ENCODE results near the gene ZFP57. TPM values are rescaled to one million over a fixed set of nuclear protein-coding genes. Genes with fewer than 3 reads are reported as not detected.

ZFP57 gene
- not detected for total RNA-seq

DNA sequence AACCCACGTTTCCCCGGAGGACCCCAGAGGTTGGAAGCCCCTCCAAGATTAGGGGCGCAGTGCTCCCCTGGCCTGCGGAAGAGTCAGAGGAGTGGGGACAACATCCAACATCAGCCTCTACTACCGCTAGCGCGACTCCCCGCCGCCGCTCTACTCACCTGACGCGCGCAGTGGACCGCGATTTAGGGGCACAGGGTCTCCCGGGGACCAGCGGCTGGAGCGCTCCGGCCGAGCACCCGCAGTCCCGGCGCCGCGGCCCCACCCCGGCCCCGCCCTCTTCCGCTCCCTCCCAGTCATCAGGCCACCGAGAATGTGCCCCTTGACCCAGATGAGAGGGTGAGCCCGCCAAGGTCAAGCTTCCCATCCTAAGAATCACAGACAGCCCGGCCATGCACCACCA, at the start of gene ZFP57:
TSS of gene ZFP57 (minus strand) at position 249 of the 400 bp plus-strand sequence. CDS start 4,149 bp downstream, outside the sequence.
- no peak for DNase-seq

DNA sequence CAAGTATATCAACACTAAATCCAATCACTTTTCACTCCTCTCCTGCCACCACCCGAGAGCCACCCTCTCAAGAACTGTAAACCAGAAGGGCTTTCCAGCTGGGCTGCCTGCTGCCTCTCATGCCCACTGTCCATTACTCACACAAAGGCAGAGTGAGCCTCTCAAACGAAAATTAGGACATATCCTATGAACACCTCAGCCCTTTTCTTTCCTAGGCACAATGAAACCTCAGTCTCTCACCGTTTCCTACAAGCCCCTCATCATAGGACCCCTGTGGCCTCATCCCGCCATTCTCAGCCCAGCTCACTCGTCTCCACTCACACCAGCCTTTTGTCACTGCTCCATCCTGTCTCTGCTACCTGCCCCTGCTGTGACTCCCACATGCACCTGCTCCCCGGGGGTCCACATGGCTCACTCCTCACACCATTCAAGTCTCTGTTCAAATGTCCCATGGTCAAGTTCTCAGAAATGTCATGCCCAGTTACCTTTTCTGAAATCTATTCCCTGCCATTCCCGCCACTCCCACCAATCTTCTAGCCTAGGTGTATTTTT, 49.7 kb upstream of the ZFP57 start:
- DNase-seq, result no peak

DNA sequence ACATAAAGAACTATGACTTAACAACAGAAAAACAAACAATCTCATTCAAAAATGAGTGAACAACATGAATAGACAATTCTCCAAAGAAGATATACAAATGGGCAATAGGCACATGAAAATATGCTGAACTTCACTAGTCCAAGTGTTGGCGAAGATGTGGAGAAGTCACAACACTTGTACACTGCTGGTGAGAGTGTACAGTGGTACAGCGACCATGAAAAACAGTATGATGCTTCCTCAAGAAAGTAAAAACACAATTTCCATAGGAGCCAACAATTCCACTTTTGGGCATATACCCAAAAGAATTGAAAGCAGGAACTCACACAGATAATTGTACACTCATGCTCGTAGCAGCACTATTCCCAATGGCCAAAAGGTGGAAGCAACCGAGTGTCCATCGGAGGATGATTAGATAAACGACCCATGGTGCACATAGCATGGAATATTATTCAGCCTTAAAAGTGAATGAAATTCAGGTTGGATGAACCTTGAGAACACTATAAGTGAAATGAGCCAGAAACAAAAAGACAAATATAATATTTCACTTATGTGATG, 48.9 kb upstream of the ZFP57 start:
- no peak for DNase-seq

DNA sequence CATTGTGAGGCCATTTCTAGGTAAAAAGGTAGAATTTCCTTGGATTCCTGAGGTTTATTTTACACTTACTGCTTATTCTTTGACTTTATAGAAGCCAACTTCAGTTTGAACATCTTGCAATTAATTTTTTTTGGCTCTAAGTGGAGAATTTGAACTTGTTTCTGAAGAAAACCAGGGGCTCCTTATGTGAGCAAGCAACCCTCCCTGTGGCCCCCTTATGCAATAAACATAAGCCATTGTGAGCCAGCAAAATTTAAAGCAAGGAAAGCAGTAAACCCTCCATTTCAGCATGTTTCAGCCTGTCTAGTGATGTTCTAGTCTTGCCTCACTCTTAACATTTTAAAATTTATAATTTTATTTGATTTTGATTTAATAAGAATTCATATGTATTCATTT, 47.9 kb upstream of the ZFP57 start:
- no peak for DNase-seq

DNA sequence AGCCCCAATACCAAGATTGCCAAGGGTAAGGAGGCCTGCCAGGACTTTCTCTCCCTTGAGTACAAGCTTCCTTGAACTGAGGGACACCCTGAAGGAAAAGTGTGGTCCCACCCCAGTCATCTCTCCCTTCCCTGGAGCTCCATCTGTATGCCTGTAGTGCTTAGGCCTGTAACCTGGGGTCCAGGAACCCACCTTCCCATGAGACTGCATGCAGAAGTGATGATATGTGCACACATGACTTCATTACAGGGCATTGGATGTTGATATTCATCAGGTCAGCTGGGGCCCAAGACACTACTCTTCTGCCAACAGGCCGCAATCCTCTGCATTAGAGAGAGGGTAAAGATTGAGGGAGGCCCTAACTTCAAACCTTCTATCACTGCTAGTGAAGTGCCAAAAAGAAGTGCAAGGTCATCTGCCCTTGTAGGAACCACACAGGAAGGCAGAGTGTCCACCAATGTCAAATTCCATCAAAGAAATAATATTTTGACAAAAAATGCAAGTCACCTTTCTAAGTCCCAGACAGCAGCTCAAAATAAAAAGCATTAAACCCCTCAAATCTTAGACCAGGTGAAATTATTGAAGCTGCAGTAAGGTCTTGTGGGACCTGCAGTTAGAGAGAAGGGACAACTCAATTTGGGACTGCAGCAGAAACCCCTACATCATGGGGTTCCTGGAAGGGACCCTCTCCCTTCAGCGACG, 47.4 kb upstream of the ZFP57 start:
- no peak for DNase-seq

DNA sequence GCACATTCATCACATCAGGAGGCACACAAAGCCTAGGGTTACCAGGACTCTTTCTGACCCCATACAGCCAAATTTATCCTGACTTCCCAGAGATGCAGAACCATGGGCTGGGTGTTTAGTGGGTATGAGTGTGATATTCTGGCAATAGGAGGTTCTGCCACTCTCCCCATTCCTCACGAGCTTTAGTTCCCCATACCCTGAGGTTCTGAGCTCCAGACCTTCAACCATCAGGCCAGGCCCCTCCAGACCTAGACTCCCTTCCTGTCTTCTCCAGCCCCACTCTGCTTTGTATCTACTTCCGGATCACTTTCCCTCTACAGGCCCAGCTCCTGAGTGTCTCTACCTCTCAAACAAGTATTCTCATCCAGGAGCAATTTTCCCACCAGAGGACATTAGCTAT, 46.7 kb upstream of the ZFP57 start:
- DNase-seq, result no peak

DNA sequence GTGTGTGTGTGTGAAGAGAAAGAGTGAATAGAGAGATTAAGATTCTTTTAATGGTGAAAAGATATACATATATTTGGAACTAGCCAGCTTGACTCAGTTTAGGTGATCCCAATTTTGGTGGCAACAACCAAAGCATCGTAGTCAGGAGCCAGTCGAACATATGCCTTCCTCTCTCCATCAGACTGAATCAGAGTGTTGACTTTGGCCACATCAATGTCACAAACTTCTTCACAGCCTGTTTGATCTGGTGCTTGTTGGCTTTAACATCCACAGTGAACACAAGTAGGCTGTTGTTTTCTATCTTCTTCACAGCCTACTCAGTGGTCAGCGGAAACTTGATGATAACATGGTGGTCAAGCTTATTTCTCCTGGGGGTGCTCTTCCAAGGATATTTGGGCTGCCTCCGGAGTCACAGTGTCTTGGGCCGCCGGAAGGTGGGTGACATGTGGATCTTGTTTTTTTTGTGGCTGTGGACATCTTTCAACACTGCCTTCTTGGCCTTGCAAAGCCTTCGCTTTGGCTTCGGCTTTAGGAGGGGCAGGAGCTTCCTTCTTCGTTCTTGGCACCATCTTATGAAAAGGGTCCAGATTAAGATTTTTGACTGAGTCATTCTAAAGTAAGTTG, 45.7 kb upstream of the ZFP57 start:
- no peak for DNase-seq

DNA sequence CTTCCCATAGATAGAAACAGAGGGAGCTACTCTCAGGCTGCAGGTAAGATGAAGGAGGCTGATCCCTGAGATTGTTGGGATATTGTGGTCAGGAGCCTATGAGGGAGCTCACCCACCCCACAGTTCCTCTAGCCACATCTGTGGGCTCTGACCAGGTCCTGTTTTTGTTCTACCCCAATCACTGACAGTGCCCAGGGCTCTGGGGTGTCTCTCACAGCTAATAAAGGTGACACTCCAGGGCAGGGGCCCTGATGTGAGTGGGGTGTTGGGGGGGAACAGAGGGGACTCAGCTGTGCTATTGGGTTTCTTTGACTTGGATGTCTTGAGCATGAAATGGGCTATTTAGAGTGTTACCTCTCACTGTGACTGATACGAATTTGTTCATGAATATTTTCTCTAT, 45.0 kb upstream of the ZFP57 start:
- no peak for DNase-seq

DNA sequence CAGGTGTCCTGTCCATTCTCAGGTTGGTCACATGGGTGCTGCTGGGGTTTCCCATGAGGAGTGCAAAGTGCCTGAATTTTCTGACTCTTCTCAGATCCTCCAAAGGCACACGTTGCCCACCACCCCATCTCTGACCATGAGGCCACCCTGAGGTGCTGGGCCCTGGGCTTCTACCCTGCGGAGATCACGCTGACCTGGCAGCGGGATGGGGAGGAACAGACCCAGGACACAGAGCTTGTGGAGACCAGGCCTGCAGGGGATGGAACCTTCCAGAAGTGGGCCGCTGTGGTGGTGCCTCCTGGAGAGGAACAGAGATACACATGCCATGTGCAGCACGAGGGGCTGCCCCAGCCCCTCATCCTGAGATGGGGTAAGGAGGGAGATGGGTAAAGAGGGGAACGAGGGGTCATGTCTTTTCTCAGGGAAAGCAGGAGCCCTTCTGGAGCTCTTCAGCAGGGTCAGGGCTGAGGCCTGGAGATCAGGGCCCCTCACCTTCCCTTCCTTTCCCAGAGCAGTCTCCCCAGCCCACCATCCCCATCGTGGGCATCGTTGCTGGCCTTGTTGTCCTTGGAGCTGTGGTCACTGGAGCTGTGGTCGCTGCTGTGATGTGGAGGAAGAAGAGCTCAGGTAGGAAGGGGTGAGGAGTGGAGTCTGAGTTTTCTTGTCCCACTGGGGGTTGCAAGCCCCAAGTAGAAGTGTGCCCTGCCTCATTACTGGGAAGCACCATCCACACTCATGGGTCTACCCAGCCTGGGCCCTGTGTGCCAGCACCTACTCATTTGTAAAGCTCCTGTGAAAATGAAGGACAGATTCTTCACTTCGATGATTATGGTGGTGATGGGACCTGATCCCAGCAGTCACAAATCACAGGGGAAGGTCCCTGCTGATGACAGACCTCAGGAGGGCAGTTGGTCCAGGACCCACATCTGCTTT, 44.3 kb upstream of the ZFP57 start:
- no peak for DNase-seq

DNA sequence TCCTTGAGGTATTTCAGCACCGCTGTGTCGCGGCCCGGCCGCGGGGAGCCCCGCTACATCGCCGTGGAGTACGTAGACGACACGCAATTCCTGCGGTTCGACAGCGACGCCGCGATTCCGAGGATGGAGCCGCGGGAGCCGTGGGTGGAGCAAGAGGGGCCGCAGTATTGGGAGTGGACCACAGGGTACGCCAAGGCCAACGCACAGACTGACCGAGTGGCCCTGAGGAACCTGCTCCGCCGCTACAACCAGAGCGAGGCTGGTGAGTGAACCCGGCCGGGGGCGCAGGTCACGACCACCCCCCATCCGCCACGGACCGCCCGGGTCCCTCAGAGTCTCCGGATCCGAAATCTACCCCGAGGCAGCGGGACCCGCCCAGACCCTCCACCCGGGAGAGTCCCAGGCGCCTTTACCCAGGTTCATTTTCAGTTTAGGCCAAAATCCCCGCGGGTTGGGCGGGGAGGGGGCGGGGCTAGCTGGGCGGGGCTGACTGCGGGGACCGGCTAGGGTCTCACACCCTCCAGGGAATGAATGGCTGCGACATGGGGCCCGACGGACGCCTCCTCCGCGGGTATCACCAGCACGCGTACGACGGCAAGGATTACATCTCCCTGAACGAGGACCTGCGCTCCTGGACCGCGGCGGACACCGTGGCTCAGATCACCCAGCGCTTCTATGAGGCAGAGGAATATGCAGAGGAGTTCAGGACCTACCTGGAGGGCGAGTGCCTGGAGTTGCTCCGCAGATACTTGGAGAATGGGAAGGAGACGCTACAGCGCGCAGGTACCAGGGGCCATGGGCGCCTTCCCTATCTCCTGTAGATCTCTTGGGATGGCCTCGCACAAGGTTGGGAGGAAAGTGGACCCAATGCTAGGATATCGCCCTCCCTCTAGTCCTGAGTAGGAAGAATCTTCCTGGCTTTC, 43.0 kb upstream of the ZFP57 start:
- DNase-seq, result peak; percentile 14

DNA sequence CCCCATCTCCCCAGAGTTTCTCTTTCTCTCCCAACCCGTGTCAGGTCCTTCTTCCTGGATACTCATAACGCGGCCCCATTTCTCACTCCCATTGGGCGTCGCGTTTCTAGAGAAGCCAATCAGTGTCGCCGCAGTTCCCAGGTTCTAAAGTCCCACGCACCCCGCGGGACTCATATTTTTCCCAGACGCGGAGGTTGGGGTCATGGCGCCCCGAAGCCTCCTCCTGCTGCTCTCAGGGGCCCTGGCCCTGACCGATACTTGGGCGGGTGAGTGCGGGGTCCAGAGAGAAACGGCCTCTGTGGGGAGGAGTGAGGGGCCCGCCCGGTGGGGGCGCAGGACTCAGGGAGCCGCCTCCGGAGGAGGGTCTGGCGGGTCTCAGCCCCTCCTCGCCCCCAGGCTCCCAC, 42.3 kb upstream of the ZFP57 start, which contains the start of gene HLA-F:
TSS of gene HLA-F (plus strand) at position 173 of the 404 bp plus-strand sequence. CDS start at position 203, 30 bp downstream.
- peak; percentile 82 for DNase-seq

DNA sequence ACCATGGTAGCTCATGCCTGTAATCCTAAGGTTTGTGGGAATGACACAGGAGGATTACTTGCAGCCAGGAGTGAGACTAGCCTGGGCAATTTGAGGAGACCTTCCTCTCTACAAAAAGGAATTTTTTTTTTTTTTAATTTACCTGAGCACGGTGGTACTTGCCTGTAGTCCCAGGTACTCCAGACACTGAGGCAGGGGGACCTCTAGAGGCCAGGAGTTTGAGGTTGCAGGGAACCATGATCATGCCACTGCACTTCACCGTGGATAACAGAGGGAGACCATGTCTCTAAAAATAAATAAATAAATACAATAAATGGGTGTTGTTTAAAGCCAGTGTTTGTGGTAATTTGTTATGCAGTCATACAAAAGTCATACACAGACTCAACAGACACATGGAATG, 39.9 kb upstream of the ZFP57 start:
- DNase-seq, result no peak

DNA sequence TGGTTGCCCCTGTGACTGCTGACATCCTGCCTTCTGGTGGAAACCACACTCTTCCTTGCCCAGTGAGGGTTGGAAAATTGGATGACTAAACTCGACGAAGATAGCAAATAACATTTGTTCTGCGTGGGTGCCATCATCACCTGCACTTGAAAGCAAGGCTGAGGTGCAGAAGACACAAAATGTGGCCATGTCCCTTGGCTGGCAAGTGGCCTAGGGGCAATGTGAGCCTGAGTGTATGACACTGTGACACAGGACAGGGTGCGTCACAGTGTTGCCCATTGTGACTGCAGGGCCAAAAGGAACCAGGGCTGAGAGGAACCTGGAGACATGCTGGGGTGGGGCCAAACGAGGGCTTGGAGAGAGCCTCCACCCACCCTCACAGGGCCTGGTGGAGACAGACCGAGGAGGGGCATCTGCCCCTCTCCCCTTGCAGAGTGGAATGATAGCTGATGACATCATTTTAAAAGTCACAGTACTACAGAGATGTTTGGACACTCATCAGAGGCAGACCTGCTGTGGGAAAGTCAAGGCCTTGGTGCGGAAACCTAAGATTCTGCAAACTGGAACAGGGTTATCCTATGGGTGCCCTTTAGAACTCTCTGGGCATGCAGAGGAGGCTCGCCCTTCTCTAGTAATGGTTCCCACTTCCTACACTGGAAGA, 29.5 kb upstream of the ZFP57 start:
- no peak for DNase-seq

DNA sequence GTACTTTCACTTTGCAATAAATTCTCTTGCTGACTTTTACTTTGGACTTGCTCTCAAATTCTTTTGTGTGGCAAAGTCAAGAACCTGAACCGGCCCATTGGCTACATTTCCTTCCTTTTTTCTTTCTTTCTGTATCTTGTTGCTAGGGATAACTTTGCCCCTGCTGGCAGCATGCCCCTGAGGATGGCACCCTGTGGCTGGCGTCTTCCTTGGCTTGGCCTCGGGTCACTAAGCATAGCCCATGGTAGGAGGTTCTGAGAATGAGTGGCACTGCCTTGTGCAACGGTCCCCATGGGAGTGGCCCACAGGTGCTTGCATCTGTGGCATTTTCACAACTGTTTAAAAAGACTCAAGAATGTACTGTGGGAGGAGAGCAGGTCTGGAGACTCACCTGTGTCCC, 28.2 kb upstream of the ZFP57 start:
- DNase-seq, result no peak

DNA sequence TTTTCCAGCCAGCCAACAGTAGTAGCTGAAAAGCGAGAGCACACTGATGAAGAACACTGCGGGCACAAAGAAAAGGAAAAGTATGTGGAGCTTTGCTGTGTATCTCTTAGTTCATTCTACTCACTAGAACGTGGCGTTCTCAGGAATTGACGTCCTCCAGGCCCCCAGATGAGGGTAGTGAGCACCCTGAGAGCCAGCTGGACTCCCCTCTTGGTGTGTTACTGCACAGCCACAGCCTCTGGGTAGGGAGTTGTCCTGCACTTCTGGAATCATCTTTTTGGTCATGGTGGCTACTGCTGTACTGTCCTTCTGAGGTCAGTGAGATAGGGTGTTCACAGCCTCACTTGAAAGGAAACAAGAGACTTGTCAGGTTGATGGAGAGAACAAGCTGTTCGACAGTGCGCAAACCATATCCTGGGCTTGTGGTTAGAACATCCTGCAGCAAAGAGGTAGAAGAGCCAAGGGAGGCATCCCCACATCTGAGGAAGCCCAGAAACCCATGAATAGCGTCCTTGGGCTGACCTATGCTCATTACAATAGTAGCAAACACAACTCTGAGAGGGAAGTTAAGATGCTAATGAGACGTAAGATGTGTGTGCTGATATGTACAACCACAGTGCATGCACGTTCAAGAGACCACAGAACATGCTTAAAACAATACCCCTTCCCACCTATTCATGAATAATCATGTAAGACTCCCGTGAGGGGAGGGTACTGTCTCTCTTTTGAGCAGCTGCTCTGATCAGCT, 27.7 kb upstream of the ZFP57 start:
- no peak for DNase-seq

DNA sequence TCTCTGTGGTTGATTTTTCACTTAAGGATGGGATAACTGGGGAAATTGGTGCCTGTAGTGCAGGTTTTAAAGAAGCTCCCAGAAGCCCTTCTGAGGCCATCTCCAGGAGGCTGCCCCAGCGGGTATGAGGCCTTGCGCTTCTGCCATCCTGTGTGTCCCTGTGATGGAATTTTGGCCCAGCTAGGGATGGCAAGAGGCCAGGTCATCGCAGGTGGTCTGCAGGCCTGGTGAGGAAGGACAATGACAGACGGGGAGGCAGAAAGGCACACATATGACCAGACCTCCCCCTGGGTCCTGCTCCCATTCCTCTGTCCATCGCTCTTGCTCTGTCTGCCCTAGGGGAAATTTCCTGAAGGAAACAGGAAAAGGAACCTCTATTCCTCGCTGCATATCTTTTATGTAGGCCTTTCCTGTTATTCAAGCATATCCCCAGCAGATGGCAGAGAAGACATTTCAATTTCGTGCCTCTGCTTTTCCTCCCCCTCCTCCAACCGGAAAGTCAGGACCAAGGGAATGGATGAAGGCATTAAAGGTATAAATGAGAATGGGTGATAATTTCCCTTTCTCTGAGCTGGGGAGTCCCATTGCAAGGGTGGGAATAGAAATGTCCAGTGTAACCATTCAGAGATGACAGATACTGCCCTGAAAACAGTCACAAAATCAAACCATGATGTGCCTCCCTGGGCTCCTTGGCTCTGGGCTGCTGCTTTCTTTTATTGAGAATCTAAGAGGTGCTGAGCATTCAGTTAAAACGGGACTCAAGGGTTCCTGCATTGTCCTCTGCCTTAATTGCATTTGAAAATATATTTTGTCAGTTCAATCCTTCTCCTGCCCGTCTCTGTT, 24.7 kb upstream of the ZFP57 start:
- peak; percentile 11 for DNase-seq

DNA sequence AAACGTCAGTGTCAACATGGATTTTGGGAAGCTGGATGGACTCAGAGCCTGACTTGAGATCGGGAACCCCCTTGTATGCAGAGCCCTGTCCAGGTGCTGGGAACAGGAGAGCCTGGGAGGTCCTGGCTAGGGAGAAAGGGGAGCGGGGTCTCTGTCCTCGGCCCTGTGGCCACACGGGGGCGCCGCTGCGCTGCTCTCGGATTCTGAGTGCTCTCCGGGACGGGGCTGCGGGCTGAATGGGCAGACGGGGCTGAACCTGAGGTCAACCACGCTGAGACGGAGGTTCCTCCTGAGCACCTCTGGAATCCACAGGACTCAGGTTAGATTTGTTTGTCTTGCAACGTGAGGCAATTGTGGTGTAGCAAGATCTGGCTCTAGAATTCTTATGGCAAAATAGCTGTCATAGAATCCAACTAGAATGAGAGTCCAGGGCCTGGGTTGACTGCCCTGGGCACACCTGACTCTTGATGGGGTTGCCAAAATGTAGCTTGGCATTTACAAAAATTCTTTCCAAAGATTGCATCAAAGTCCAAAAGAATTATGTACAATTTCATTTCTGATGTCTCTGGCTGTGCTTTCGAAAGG, 21.7 kb upstream of the ZFP57 start:
- no peak for DNase-seq
